Epithelial cell of esophagus (primary cell): ENCODE results near the gene MRPL10.

Experiments
- DNase-seq: peaks from one replicate; pipeline ENCODE4 v3.0.0; 2010; ENCODE audit warnings: low read depth
- H3K4me3 ChIP-seq: 2 replicates; pipeline ENCODE4 v1.5.1; 2011; ENCODE audit warnings: mild to moderate bottlenecking, low read length, control low read depth
- CTCF ChIP-seq: IDR thresholded peaks from 2 replicates; pipeline ENCODE4 v1.5.1; 2011; ENCODE audit warnings: low read depth, mild to moderate bottlenecking, low read length, control low read depth, inconsistent platforms; ENCODE audit not compliant: insufficient read depth; ENCODE audit errors: missing control alignments

Gene MRPL10

GRCh38 chr17:47819475-47819874, 11.9 kb downstream of the MRPL10 start:
- DNase-seq = no peak
- TF ChIP-seq CTCF = no peak
- H3K4me3 ChIP-seq = no peak overlapping the region

GRCh38 chr17:47818002-47818695, 13.2 kb downstream of the MRPL10 start:
- no peak for DNase-seq
- no peak overlapping the region for H3K4me3 ChIP-seq
- TF ChIP-seq CTCF = no peak

- H3K4me3 ChIP-seq = no peak overlapping the region
Observed at GRCh38 chr17:47816947-47817346, 14.4 kb downstream of the MRPL10 start.

GRCh38 chr17:47816111-47816735, 15.1 kb downstream of the MRPL10 start:
- no peak for TF ChIP-seq CTCF
- no peak for DNase-seq
- no peak overlapping the region for H3K4me3 ChIP-seq

More at GRCh38 chr17:47816947-47817346, 14.4 kb downstream of the MRPL10 start:
- no peak for TF ChIP-seq CTCF
- DNase-seq = no peak

GRCh38 chr17:47815106-47815918, 16.0 kb downstream of the MRPL10 start:
- DNase-seq = no peak
- no peak for TF ChIP-seq CTCF
- no peak overlapping the region for H3K4me3 ChIP-seq

GRCh38 chr17:47813512-47814031, 17.8 kb downstream of the MRPL10 start:
- no peak for TF ChIP-seq CTCF
- DNase-seq = no peak

More at GRCh38 chr17:47813512-47814031, 17.8 kb downstream of the MRPL10 start:
- no peak overlapping the region for H3K4me3 ChIP-seq
